PC-9 (cell line): ENCODE results near the gene CLDND1. TPM values are rescaled to one million over a fixed set of nuclear protein-coding genes. Genes with fewer than 3 reads are reported as not detected.

Experiments
- BruUV-seq: library from RNA; stranded (reverse); fragments of 400-500 nt; replicated peaks from 2 replicates; lab custom pipeline; 2021; lab: Mats Ljungman, UMichigan
- CTCF ChIA-PET: fragments of 300-600 bp; sonication (Branson Sonifier 250); formaldehyde crosslinking; loops from one replicate; lab custom pipeline; 2022; ENCODE audit warnings: antibody characterized with exemption; lab: Charles Lee
- POLR2A ChIA-PET: fragments of 300-600 bp; sonication (Branson Sonifier 250); formaldehyde crosslinking; loops from one replicate; lab custom pipeline; 2022; ENCODE audit warnings: antibody characterized with exemption; ENCODE audit not compliant: unreplicated experiment; lab: Charles Lee
- DNase-seq, 2 experiments: peaks; one replicate each; pipeline versions ENCODE4 v3.0.0 to v3.0.0-alpha.2; 2015 to 2022; ENCODE audit warnings: mixed read lengths in 1 of 2
- H2AFZ ChIP-seq: fragments of 200-600 bp; sonication (generic); 2 replicates; pipeline ENCODE4 v1.8.1; 2017; ENCODE audit warnings: antibody characterized with exemption
- H3F3A ChIP-seq: fragments of 200-600 bp; sonication (generic); 2 replicates; pipeline ENCODE4 v1.8.1; 2017; ENCODE audit warnings: antibody characterized with exemption, mild to moderate bottlenecking, low read depth; ENCODE audit not compliant: insufficient read depth
- H3K27ac ChIP-seq: fragments of 200-600 bp; sonication (generic); 2 replicates; pipeline ENCODE4 v1.6.1; 2016; ENCODE audit warnings: mixed run types
- H3K27me3 ChIP-seq: fragments of 200-600 bp; sonication (generic); 2 replicates; pipeline ENCODE4 v1.6.1; 2016; ENCODE audit warnings: low read depth, mixed run types; ENCODE audit not compliant: insufficient read depth
- H3K36me3 ChIP-seq: fragments of 200-600 bp; sonication (generic); 2 replicates; pipeline ENCODE4 v1.6.1; 2016; ENCODE audit warnings: low read depth, mixed run types
- H3K4me1 ChIP-seq: fragments of 200-600 bp; sonication (generic); replicated peaks from 2 replicates; pipeline ENCODE4 v1.6.1; 2016; ENCODE audit warnings: mixed run types; ENCODE audit not compliant: insufficient read depth
- H3K4me2 ChIP-seq: fragments of 200-600 bp; sonication (generic); 2 replicates; pipeline ENCODE4 v1.6.1; 2017; ENCODE audit warnings: mixed run types
- H3K4me3 ChIP-seq: fragments of 200-600 bp; sonication (generic); 2 replicates; pipeline ENCODE4 v1.6.1; 2016; ENCODE audit warnings: mixed run types
- H3K79me2 ChIP-seq: fragments of 200-600 bp; sonication (generic); 2 replicates; pipeline ENCODE4 v1.6.1; 2017; ENCODE audit warnings: low read depth, mixed run types
- H3K9me2 ChIP-seq: fragments of 200-600 bp; sonication (generic); 2 replicates; pipeline ENCODE4 v1.8.1; 2017; ENCODE audit warnings: mild to moderate bottlenecking; ENCODE audit not compliant: insufficient read depth
- H3K9me3 ChIP-seq: fragments of 200-600 bp; sonication (generic); 2 replicates; pipeline ENCODE4 v1.8.1; 2016; ENCODE audit warnings: low read depth; ENCODE audit not compliant: insufficient read depth
- H4K20me1 ChIP-seq: fragments of 200-600 bp; sonication (generic); 2 replicates; pipeline ENCODE4 v1.8.1; 2017; ENCODE audit not compliant: insufficient read depth
- CTCF ChIP-seq: fragments of 200-600 bp; sonication (generic); conservative IDR thresholded peaks from 2 replicates; pipeline ENCODE4 v1.6.1; 2017; ENCODE audit warnings: mixed run types, antibody characterized with exemption, mild to moderate bottlenecking, moderate library complexity
- EZH2 ChIP-seq: fragments of 200-600 bp; sonication (generic); IDR thresholded peaks from 2 replicates; pipeline ENCODE4 v1.8.0; 2017; ENCODE audit warnings: antibody characterized with exemption, low read depth
- intact Hi-C: fragments of 100-400 bp; cut with micrococcal nuclease; formaldehyde crosslinking; loops from one replicate; pipeline ENCODE4 v1.10.0; 2022; ENCODE audit not compliant: unreplicated experiment
- total RNA-seq: library from RNA; stranded (reverse); gene quantifications from 2 replicates; pipeline ENCODE4 v1.2.3, GENCODE V29; 2021

Gene CLDND1
- total RNA-seq, 1 experiment from 2014 or later, result 143 TPM

GRCh38 chr3:98534168-98534567 lies 11.5 kb upstream of the CLDND1 start:
- no peak overlapping the region for H3K4me3 ChIP-seq
- no peak overlapping the region for H3K27ac ChIP-seq
- ChIA-PET POLR2A (interaction anchor here (0.7 kb wide), 1 partner anchor 1816 kb away, joined by 3 read pairs; no protein-coding TSS in a partner anchor), CTCF (no interaction called here)
- H3K36me3 ChIP-seq, result no peaks in the 10 kb centered on the region
- no peaks in the 10 kb centered on the region for H3K4me1 ChIP-seq
- TF ChIP-seq EZH2 (no peak), CTCF (no peak)
- no peaks in the 10 kb centered on the region for H3K9me2 ChIP-seq
- H3K9me3 ChIP-seq, result no peaks in the 10 kb centered on the region
- no peak overlapping the region for H2AFZ ChIP-seq
- H4K20me1 ChIP-seq, result no peaks in the 10 kb centered on the region
- H3K79me2 ChIP-seq, result no peaks in the 10 kb centered on the region
- no peak overlapping the region for H3K4me2 ChIP-seq
- H3K27me3 ChIP-seq, result no peaks in the 10 kb centered on the region
- intact Hi-C loops, result no loop called here
- BruUV-seq, result no TSS peak
- no peak for DNase-seq
- H3F3A ChIP-seq, result peaks cover 12% of the 10 kb centered on the region; the same call in 1 of the 2 replicates

GRCh38 chr3:98532709-98533571 lies 10.2 kb upstream of the CLDND1 start:
- H3K36me3 ChIP-seq, result no peaks in the 10 kb centered on the region
- no peaks in the 10 kb centered on the region for H3K9me2 ChIP-seq
- no peak overlapping the region for H3K27ac ChIP-seq
- intact Hi-C loops, result no loop called here
- H3K27me3 ChIP-seq, result no peaks in the 10 kb centered on the region
- no peaks in the 10 kb centered on the region for H3K79me2 ChIP-seq
- H4K20me1 ChIP-seq, result no peaks in the 10 kb centered on the region
- no peak for TF ChIP-seq EZH2
- TF ChIP-seq CTCF, result no peak
- no peak for DNase-seq
- no peak overlapping the region for H3K4me3 ChIP-seq
- CTCF ChIA-PET, result interaction anchor here (0.5 to 0.6 kb wide), 2 partner anchors 12 to 228 kb away, joined by 3 to 6 read pairs; no protein-coding TSS in a partner anchor
- POLR2A ChIA-PET, result no interaction called here
- H3K4me1 ChIP-seq, result no peaks in the 10 kb centered on the region
- no peak overlapping the region for H3K4me2 ChIP-seq
- BruUV-seq, result no TSS peak
- H2AFZ ChIP-seq, result no peak overlapping the region
- peaks cover under 1% of the 10 kb centered on the region; the same call in 1 of the 2 replicates for H3F3A ChIP-seq
- H3K9me3 ChIP-seq, result no peaks in the 10 kb centered on the region

GRCh38 chr3:98532275-98532637 lies 9.6 kb upstream of the CLDND1 start:
- no peaks in the 10 kb centered on the region for H3K79me2 ChIP-seq
- ChIA-PET POLR2A (no interaction called here), CTCF (no interaction called here)
- intact Hi-C loops, result no loop called here
- H3K4me1 ChIP-seq, result no peaks in the 10 kb centered on the region
- no peaks in the 10 kb centered on the region for H3K9me3 ChIP-seq
- no peak for DNase-seq
- TF ChIP-seq CTCF, result no peak
- no peak for TF ChIP-seq EZH2
- no peaks in the 10 kb centered on the region for H4K20me1 ChIP-seq
- no peaks in the 10 kb centered on the region for H3K9me2 ChIP-seq
- H3K4me3 ChIP-seq, result no peak overlapping the region
- BruUV-seq, result no TSS peak
- 0 out of 2 replicates have a peak overlapping the region, but pooled peaks have one; percentile 2 for H2AFZ ChIP-seq
- H3K27me3 ChIP-seq, result no peaks in the 10 kb centered on the region
- H3F3A ChIP-seq, result no peaks in the 10 kb centered on the region
- no peaks in the 10 kb centered on the region for H3K36me3 ChIP-seq
- H3K4me2 ChIP-seq, result no peak overlapping the region
- H3K27ac ChIP-seq, result no peak overlapping the region
